AG09309 (cell line): ENCODE measurements around the gene ZNF280B.
"Not testable (repeated sequence)": the region's sequence is repeated elsewhere in the genome, so short reads cannot be mapped to it uniquely, and the experiment has no call there.

Experiments used
- DNase-seq: peaks from one replicate; pipeline ENCODE4 v3.0.0-alpha.2; 2010; ENCODE audit warnings: low read depth
- H3K4me3 ChIP-seq: 2 replicates; pipeline ENCODE4 v1.5.1; 2011; ENCODE audit warnings: mild to moderate bottlenecking, low read depth, low read length, moderate library complexity; ENCODE audit not compliant: control insufficient read depth
- TF ChIP-seq, protein P1 (sequence below): IDR thresholded peaks from 2 replicates; pipeline ENCODE4 v1.5.1; 2011; ENCODE audit warnings: mild to moderate bottlenecking, low read depth, low read length, inconsistent platforms; ENCODE audit not compliant: insufficient read depth, control insufficient read depth; ENCODE audit errors: missing control alignments

ZNF280B gene

DNA sequence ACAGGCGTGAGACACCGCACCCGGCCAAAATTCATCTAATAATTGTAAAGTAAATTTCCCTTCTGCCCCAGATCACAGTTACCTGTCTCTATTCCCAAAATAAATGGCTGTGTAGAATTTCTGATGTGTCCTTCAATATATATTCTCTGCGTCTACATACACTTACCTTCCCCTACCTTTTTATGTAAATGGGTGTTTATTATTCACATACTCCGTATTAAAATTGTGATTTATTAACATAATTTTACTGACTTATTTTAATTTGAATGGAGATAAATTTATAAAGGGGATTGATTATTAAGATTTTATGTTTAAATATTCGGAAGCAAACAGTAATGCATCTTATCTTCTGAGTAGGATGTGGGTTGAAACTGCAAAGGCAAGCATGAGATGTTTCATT, 28.0 kb upstream of the ZNF280B start:
- TF ChIP-seq, protein P1, sequence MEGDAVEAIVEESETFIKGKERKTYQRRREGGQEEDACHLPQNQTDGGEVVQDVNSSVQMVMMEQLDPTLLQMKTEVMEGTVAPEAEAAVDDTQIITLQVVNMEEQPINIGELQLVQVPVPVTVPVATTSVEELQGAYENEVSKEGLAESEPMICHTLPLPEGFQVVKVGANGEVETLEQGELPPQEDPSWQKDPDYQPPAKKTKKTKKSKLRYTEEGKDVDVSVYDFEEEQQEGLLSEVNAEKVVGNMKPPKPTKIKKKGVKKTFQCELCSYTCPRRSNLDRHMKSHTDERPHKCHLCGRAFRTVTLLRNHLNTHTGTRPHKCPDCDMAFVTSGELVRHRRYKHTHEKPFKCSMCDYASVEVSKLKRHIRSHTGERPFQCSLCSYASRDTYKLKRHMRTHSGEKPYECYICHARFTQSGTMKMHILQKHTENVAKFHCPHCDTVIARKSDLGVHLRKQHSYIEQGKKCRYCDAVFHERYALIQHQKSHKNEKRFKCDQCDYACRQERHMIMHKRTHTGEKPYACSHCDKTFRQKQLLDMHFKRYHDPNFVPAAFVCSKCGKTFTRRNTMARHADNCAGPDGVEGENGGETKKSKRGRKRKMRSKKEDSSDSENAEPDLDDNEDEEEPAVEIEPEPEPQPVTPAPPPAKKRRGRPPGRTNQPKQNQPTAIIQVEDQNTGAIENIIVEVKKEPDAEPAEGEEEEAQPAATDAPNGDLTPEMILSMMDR = no peak
- DNase-seq = no peak
- no peak overlapping the region for H3K4me3 ChIP-seq

DNA sequence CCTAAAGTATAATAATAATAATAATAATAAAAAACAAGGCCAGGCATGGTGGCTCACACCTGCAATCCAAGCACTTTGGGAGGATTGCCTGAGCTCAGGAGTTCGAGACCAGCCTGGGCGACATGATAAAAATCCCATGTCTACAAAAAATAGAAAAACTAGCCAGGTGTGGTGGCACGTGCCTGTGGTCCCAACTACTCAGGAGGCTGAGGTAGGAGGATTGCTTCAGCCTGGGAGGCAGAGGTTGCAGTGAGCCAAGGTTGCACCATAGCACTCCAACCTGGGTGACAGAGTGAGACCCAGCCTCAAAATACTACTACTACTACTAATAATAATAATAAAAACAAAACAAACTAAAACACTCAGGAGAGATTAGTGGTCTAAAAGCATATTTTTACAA, 27.1 kb upstream of the ZNF280B start:
- TF ChIP-seq, protein P1 = no peak
- no peak overlapping the region for H3K4me3 ChIP-seq
- no peak for DNase-seq

DNA sequence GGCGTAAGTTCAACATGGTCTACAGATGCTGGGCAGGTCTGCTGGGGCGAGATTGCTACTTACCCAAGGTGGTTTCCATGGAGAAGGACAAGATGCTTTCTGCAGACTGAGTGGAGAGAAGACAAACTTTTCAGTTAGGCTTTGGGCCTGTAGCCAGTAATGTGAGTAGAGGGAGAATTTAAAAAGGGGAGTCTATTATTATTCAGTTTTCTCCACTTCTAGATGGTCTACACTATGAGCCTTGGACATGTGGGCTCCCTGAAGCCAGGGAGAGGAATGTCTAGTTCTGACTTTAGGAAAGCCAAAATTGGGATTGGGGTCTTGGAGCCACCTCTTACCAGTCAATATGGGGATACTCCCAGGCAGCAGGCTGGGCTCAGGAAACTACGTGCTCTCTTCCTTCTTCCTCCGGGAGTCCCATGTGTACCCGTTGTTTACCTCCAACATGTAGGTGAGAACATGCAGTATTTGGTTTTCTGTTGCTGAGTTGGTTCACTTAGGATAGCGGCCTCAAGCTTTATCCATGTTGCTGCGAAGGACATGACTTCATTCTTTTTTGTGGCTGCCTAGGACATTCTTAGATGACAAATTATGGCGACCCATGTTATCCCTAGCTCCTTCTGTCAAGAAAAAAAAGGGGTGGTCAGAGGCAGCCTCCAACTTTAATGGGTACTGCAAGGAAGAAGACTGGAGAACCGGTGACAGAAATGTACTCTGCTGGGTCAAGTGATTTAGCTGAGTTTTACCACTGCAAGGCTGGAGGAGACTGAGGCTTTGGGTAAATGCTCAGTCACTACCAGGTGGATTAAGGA, 26.3 kb upstream of the ZNF280B start:
- TF ChIP-seq, protein P1 = no peak
- DNase-seq = no peak
- H3K4me3 ChIP-seq = no peak overlapping the region

DNA sequence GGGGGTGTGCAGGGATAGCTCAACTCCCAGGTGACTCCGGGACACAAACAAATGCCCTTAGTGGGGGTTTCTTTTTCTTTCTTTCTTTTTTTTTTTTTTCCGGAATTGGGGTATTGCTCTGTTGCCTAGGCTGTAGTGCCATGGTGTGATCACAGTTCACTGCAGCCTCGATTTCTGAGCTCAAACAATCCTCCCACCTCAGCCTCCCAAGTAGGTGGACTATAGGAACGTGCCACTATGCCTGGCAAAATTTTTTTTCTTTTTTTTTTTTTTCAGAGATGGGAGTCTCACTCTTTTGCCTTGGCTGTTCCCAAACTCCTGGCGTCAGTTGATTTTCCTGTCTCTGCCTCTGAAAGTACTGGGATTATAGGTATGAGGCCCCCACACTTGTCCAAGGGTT, 25.3 kb upstream of the ZNF280B start:
- no peak overlapping the region for H3K4me3 ChIP-seq
- DNase-seq = no peak
- TF ChIP-seq, protein P1 = no peak

DNA sequence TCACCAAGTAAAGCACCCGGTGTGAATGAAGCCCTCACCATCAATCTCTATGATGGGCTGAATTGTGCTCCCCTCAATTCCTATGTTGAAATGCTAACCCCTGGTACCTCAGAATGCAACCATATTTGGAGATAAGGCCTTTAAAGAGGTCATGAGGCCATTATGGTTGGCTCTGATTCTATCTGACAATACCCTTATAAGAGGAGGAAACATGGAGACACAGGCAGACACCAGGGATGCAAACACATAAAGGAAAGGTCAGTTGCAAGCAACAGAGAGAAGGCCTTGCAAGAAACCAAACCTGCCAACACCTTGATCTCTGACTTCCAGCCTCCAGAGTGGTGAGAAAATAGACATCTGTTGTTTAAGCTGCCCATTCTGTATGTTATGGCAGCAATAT, 24.9 kb upstream of the ZNF280B start:
- no peak for DNase-seq
- no peak overlapping the region for H3K4me3 ChIP-seq
- TF ChIP-seq, protein P1 = no peak

DNA sequence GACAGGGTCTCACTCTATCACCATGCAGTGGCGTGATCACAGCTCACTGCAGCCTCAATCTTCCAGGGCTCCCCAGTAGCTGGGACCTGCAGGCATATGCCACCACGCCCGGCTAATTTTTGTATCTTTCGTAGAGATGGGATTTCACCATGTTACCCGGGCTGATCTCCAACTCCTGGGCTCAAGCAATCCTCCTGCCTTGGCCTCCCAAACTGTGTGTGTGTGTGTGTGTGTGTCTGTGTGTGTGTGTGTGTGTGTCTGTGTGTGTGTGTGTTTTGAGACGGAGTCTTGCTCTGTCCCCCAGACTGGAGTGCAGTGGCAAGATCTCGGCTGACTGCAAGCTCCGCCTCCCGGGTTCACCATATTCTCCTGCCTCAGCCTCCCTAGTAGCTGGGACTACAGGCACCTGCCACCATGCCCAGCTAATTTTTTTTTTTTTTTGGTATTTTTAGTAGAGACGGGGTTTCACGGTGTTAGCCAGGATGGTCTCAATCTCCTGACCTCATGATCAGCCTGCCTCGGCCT, 24.1 kb upstream of the ZNF280B start:
- DNase-seq, H3K4me3 ChIP-seq: not testable (repeated sequence)

DNA sequence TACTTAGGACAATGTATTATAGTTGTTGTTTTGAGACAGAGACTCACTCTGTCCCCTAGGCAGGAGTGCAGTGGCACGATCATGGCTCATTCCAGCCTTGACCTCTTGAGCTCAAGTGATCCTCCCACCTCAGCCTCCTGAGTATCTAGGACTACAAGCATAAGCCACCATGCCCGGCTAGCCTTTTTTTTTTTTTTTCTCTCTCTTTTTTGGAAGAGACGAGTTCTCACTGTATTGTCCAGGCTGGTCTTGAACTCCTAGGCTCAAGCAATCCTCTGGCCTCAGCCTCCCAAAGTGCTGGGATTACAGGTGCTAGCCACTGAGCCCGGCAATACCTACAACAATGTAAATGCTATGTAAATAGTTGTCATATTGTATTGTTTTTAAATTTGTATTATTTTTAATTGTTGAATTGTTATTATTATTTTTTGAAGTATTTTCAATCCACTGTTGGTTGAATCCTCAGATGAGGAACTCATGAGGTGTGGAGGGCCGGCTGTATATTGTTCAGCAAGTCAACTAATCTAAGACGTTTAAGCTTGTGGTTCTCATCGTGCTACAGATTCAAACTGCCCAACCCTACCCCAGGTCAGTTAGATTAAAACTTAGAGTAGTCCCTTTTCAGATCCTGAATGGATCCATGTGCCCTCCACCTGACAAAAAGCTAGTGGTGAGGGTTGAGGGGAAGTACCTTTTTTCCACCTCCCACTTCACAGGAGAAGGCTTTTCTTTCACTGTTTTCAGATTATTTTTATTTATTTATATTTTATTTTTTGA, 23.4 kb upstream of the ZNF280B start:
- DNase-seq = no peak
- TF ChIP-seq, protein P1 = no peak
- no peak overlapping the region for H3K4me3 ChIP-seq
